ENCODE results near the gene PCNX4. TPM values are rescaled to one million over a fixed set of nuclear protein-coding genes. Genes with fewer than 3 reads are reported as not detected.
A peak's percentile ranks its signal among the peaks of the same experiment; 100 is the strongest.

Gene PCNX4
- total RNA-seq, 3 donors from 2014 or later (not counting 1 experiment from before 2014, with no cell fraction given), result 51.7 to 78.3 (median 58.3) TPM

- Histone ChIP-seq H3K9me3 (ENCODE audit: control insufficient read depth, insufficient read depth, low read length) (no peaks in the 10 kb centered on the region), H3K4me1 (ENCODE audit: control insufficient read depth, insufficient read depth, low read length) (peaks cover 6% of the 10 kb centered on the region), H3K27me3 (ENCODE audit: control insufficient read depth, insufficient read depth, low read length) (no peaks in the 10 kb centered on the region), H3K4me3 (ENCODE audit: low read length) (no peak overlapping the region), H3K36me3 (ENCODE audit: control insufficient read depth, insufficient read depth, low read length) (no peaks in the 10 kb centered on the region), H3K27ac (ENCODE audit: low read length) (no peak overlapping the region)
- TF ChIP-seq CTCF (IDR thresholded peaks at IDR 0.05), result no peak
- Mint-ChIP-seq H3K4me1 (peaks cover 9 to 11% of the 10 kb centered on the region in 2 donors), H3K36me3 (no peaks in the 10 kb centered on the region), H3K27me3 (ENCODE audit: low read depth in 2 of 2) (no peaks in the 10 kb centered on the region), H3K9me3 (no peaks in the 10 kb centered on the region), H3K27ac (no peak overlapping the region), H3K4me3 (no peak overlapping the region)
- ATAC-seq, result no peak
- DNase-seq, result no peak
- no CpG with 5 or more reads among the region's 1 CpG for WGBS (ENCODE audit: insufficient coverage)
- intact Hi-C loops (cut with micrococcal nuclease), result no loop called here
Observed at GRCh38 chr14:60178820-60179219, 87.1 kb downstream of the PCNX4 start.

- Mint-ChIP-seq H3K4me3 (no peak overlapping the region), H3K27ac (no peak overlapping the region), H3K36me3 (no peaks in the 10 kb centered on the region), H3K9me3 (no peaks in the 10 kb centered on the region), H3K27me3 (ENCODE audit: low read depth in 2 of 2) (no peaks in the 10 kb centered on the region), H3K4me1 (peaks cover 12 to 15% of the 10 kb centered on the region in 2 donors)
- DNase-seq, result no peak
- H3K9me3 ChIP-seq (ENCODE audit: control insufficient read depth, insufficient read depth, low read length), result no peaks in the 10 kb centered on the region
- 89% methylated on average over 3 of the region's 3 CpGs for WGBS (ENCODE audit: insufficient coverage)
- no peak overlapping the region for H3K4me3 ChIP-seq (ENCODE audit: low read length)
- intact Hi-C loops (cut with micrococcal nuclease), result no loop called here
- TF ChIP-seq CTCF (IDR thresholded peaks at IDR 0.05), result no peak
- no peaks in the 10 kb centered on the region for H3K36me3 ChIP-seq (ENCODE audit: control insufficient read depth, insufficient read depth, low read length)
- peaks cover 6% of the 10 kb centered on the region for H3K4me1 ChIP-seq (ENCODE audit: control insufficient read depth, insufficient read depth, low read length)
- no peak overlapping the region for H3K27ac ChIP-seq (ENCODE audit: low read length)
- no peaks in the 10 kb centered on the region for H3K27me3 ChIP-seq (ENCODE audit: control insufficient read depth, insufficient read depth, low read length)
- no peak for ATAC-seq
Observed at GRCh38 chr14:60179431-60179869, 87.7 kb downstream of the PCNX4 start.

- no peaks in the 10 kb centered on the region for H3K9me3 ChIP-seq (ENCODE audit: control insufficient read depth, insufficient read depth, low read length)
- no peaks in the 10 kb centered on the region for H3K36me3 Mint-ChIP-seq
- no peak for ATAC-seq
- no peaks in the 10 kb centered on the region for H3K36me3 ChIP-seq (ENCODE audit: control insufficient read depth, insufficient read depth, low read length)
- peaks cover 6% of the 10 kb centered on the region for H3K4me1 ChIP-seq (ENCODE audit: control insufficient read depth, insufficient read depth, low read length)
- H3K4me3 ChIP-seq (ENCODE audit: low read length), result no peak overlapping the region
- H3K4me3 Mint-ChIP-seq, result no peak overlapping the region
- peaks cover 12 to 17% of the 10 kb centered on the region in 2 donors for H3K4me1 Mint-ChIP-seq
- WGBS (ENCODE audit: insufficient coverage), result 71% methylated on average over 3 of the region's 3 CpGs
- no peaks in the 10 kb centered on the region for H3K27me3 ChIP-seq (ENCODE audit: control insufficient read depth, insufficient read depth, low read length)
- DNase-seq, result no peak
- peaks cover 0 to 3% of the 10 kb centered on the region in 2 donors for H3K27me3 Mint-ChIP-seq (ENCODE audit: low read depth in 2 of 2)
- TF ChIP-seq CTCF (IDR thresholded peaks at IDR 0.05), result no peak
- intact Hi-C loops (cut with micrococcal nuclease), result loop anchor here (5.0 kb wide), 1 partner anchor 1056 kb away; no protein-coding TSS in a partner anchor
- H3K9me3 Mint-ChIP-seq, result no peaks in the 10 kb centered on the region
- peak overlapping the region; percentile 85 for H3K27ac ChIP-seq (ENCODE audit: low read length)
- H3K27ac Mint-ChIP-seq, result peak overlapping the region; percentile 97 to 98
Observed at GRCh38 chr14:60183138-60183537, 91.4 kb downstream of the PCNX4 start.

GRCh38 chr14:60183741-60184140 lies 92.0 kb downstream of the PCNX4 start:
- no peaks in the 10 kb centered on the region for H3K9me3 ChIP-seq (ENCODE audit: control insufficient read depth, insufficient read depth, low read length)
- no peaks in the 10 kb centered on the region for H3K9me3 Mint-ChIP-seq
- DNase-seq, result peak in 1 of 2 donors; percentile 50
- H3K4me3 ChIP-seq (ENCODE audit: low read length), result peak overlapping the region; percentile 43
- H3K4me3 Mint-ChIP-seq, result peak overlapping the region; percentile 87
- 13% methylated on average over 1 of the region's 1 CpG for WGBS (ENCODE audit: insufficient coverage)
- peak overlapping the region; percentile 85 for H3K27ac ChIP-seq (ENCODE audit: low read length)
- no peak for TF ChIP-seq CTCF (IDR thresholded peaks at IDR 0.05)
- H3K4me1 ChIP-seq (ENCODE audit: control insufficient read depth, insufficient read depth, low read length), result peaks cover 6% of the 10 kb centered on the region
- H3K36me3 Mint-ChIP-seq, result no peaks in the 10 kb centered on the region
- H3K4me1 Mint-ChIP-seq, result peaks cover 12 to 17% of the 10 kb centered on the region in 2 donors
- peaks cover 0 to 3% of the 10 kb centered on the region in 2 donors for H3K27me3 Mint-ChIP-seq (ENCODE audit: low read depth in 2 of 2)
- peak in 2 of 3 donors; percentile 46 to 53 for ATAC-seq
- no peaks in the 10 kb centered on the region for H3K36me3 ChIP-seq (ENCODE audit: control insufficient read depth, insufficient read depth, low read length)
- no peaks in the 10 kb centered on the region for H3K27me3 ChIP-seq (ENCODE audit: control insufficient read depth, insufficient read depth, low read length)
- intact Hi-C loops (cut with micrococcal nuclease), result loop anchor here (1.0 to 5.0 kb wide), 6 partner anchors 19 to 1056 kb away; no protein-coding TSS in a partner anchor
- peak overlapping the region; percentile 97 to 98 for H3K27ac Mint-ChIP-seq
